Uterus (tissue), 4 donors: ENCODE data around the gene INPP5D. TPM values are rescaled to one million over a fixed set of nuclear protein-coding genes. Genes with fewer than 3 reads are reported as not detected.

Experiments used
- DNase-seq, 2 donors: peaks; one replicate each; pipeline ENCODE4 v3.0.0-alpha.2; 2019 to 2020
- H3K27ac ChIP-seq, 2 donors: fragments of 200-600 bp; sonication (generic); 1 replicate in 1 of 2; 2 replicates in 1 of 2; pipeline ENCODE4 v1.5.1; 2016 to 2018
- H3K27me3 ChIP-seq, 2 donors: fragments of 200-600 bp; sonication (generic); one replicate each; pipeline ENCODE4 v1.5.1; 2018 to 2019; ENCODE audit warnings: control low read depth in 1 of 2
- H3K36me3 ChIP-seq, 2 donors: fragments of 200-600 bp; sonication (generic); one replicate each; pipeline ENCODE4 v1.5.1; 2019; ENCODE audit warnings: control low read depth in 1 of 2
- H3K4me1 ChIP-seq, 2 donors: fragments of 200-600 bp; sonication (generic); one replicate each; pipeline ENCODE4 v1.5.1; 2018 to 2019; ENCODE audit warnings: control low read depth in 1 of 2
- H3K4me3 ChIP-seq, 2 donors: fragments of 200-600 bp; sonication (generic); 1 replicate in 1 of 2; 2 replicates in 1 of 2; pipeline ENCODE4 v1.5.1; 2018 to 2019; ENCODE audit warnings: mild to moderate bottlenecking in 1 of 2
- H3K9me3 ChIP-seq, 2 donors: fragments of 200-600 bp; sonication (generic); one replicate each; pipeline ENCODE4 v1.5.1; 2019; ENCODE audit warnings: control low read depth in 1 of 2
- POLR2A ChIP-seq, 2 donors: fragments of 450-650 bp; IDR thresholded peaks; one replicate each; pipeline ENCODE4 v1.6.1; 2016; ENCODE audit warnings: antibody characterized with exemption in 2 of 2, mild to moderate bottlenecking in 1 of 2, moderate library complexity in 1 of 2
- intact Hi-C: fragments of 100-400 bp; cut with DNase I; formaldehyde crosslinking; loops from one replicate; pipeline ENCODE4 v1.15.1; 2023; ENCODE audit warnings: low total_unique reads
- total RNA-seq, 4 donors: library from RNA; depleted of rRNA in 3 of 4; stranded (reverse); fragments of >200 nt in 3 of 4; gene quantifications; one replicate each; pipeline versions ENCODE4 v1.1.0 to v1.2.4, GENCODE V29; 2014 to 2023
- TF ChIP-seq, protein P1 (sequence below), 4 experiments: fragments of 200-600 bp in 2 of 4; fragments of 450-650 bp in 2 of 4; sonication (generic) in 2 of 4; IDR thresholded peaks; one replicate each; pipeline ENCODE4 v1.5.1; 2016 to 2019; ENCODE audit warnings: antibody characterized with exemption in 4 of 4, mild to moderate bottlenecking in 2 of 4, moderate library complexity in 1 of 4
- donor health status: DM: yes; HTN: yes; CAD: no.

Gene INPP5D
- total RNA-seq, 4 donors from 2014 or later = 14.2 to 37.9 (median 22.3) TPM

DNA sequence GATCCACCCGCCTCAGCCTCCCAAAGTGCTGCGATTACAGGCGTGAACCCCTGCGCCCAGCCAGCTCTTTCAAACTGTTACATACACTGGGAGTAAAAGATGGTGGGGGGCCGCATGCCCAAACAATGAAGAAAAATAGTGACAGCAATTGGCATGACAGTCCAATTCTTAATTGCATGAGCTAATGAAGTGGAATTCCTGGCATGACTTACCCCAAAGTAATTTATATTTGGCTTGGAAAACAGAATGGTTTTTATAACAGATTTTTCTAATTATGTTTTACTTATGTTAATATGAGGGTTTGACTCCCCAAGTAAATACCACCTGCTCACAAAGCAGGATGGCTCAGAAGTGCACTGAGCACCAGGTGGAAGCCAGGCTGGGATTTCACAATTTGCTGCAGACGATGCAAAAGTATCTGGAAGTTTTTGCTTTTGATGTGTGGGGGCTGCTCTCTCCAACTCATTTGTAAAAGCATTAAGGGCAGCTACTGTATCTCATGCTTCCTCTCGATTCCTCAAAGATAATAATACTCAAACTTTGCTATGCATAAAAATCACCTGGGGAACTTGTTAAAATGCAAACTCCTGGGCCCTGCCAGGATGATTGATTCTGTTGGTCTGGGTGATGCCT is 167.3 kb downstream of the INPP5D start:
- no peak for DNase-seq

GRCh38 chr2:233228376-233228775 is 168.2 kb downstream of the INPP5D start:
- TF ChIP-seq POLR2A (IDR thresholded peaks at IDR 0.05) = no peak
- TF ChIP-seq, protein P1, sequence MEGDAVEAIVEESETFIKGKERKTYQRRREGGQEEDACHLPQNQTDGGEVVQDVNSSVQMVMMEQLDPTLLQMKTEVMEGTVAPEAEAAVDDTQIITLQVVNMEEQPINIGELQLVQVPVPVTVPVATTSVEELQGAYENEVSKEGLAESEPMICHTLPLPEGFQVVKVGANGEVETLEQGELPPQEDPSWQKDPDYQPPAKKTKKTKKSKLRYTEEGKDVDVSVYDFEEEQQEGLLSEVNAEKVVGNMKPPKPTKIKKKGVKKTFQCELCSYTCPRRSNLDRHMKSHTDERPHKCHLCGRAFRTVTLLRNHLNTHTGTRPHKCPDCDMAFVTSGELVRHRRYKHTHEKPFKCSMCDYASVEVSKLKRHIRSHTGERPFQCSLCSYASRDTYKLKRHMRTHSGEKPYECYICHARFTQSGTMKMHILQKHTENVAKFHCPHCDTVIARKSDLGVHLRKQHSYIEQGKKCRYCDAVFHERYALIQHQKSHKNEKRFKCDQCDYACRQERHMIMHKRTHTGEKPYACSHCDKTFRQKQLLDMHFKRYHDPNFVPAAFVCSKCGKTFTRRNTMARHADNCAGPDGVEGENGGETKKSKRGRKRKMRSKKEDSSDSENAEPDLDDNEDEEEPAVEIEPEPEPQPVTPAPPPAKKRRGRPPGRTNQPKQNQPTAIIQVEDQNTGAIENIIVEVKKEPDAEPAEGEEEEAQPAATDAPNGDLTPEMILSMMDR (IDR thresholded peaks at IDR 0.05) = no peak
- Histone ChIP-seq H3K27ac (no peak overlapping the region), H3K9me3 (no peaks in the 10 kb centered on the region), H3K36me3 (no peaks in the 10 kb centered on the region), H3K4me3 (no peak overlapping the region), H3K4me1 (no peaks in the 10 kb centered on the region), H3K27me3 (no peaks in the 10 kb centered on the region)
- intact Hi-C loops = no loop called here
- DNase-seq = no peak

More for the DNA sequence above, 167.3 kb downstream of the INPP5D start:
- intact Hi-C loops = no loop called here
- Histone ChIP-seq H3K4me1 (no peaks in the 10 kb centered on the region), H3K27me3 (no peaks in the 10 kb centered on the region), H3K4me3 (no peak overlapping the region), H3K27ac (no peak overlapping the region), H3K36me3 (no peaks in the 10 kb centered on the region), H3K9me3 (no peaks in the 10 kb centered on the region)
- TF ChIP-seq POLR2A (IDR thresholded peaks at IDR 0.05) = no peak
- TF ChIP-seq, protein P1 (IDR thresholded peaks at IDR 0.05) = no peak

- H3K36me3 ChIP-seq = no peaks in the 10 kb centered on the region
- DNase-seq = no peak
- TF ChIP-seq, protein P1 (IDR thresholded peaks at IDR 0.05) = no peak
- TF ChIP-seq POLR2A (IDR thresholded peaks at IDR 0.05) = no peak
- H3K4me3 ChIP-seq = no peak overlapping the region
- intact Hi-C loops = no loop called here
- no peak overlapping the region for H3K27ac ChIP-seq
- H3K27me3 ChIP-seq = no peaks in the 10 kb centered on the region
- no peaks in the 10 kb centered on the region for H3K4me1 ChIP-seq
- no peaks in the 10 kb centered on the region for H3K9me3 ChIP-seq
These were observed 173.6 kb downstream of the INPP5D start for GRCh38 chr2:233233618-233234230.

DNA sequence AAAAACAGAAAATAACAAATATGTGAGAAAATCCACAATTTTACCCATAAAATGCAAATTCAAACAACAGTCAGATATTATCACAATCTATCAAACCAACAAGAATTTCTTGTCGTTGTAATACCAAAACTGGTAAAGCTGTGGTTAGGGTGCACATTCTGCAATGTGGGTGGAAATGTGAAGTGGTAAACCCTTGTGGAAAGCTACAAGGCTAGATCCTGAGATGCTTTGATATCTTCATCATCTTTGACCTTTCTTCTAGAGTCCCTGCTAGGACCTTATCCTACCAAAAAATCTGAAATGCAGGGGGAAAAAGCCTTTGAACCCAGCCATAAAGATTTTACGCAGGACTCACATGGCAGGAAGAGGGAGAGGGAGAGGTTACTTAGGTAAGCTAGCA is 174.1 kb downstream of the INPP5D start:
- no peaks in the 10 kb centered on the region for H3K9me3 ChIP-seq
- no peaks in the 10 kb centered on the region for H3K36me3 ChIP-seq
- no peak for DNase-seq
- intact Hi-C loops = no loop called here
- H3K27me3 ChIP-seq = no peaks in the 10 kb centered on the region
- no peak overlapping the region for H3K4me3 ChIP-seq
- H3K4me1 ChIP-seq = no peaks in the 10 kb centered on the region
- no peak overlapping the region for H3K27ac ChIP-seq
- no peak for TF ChIP-seq POLR2A (IDR thresholded peaks at IDR 0.05)

DNA sequence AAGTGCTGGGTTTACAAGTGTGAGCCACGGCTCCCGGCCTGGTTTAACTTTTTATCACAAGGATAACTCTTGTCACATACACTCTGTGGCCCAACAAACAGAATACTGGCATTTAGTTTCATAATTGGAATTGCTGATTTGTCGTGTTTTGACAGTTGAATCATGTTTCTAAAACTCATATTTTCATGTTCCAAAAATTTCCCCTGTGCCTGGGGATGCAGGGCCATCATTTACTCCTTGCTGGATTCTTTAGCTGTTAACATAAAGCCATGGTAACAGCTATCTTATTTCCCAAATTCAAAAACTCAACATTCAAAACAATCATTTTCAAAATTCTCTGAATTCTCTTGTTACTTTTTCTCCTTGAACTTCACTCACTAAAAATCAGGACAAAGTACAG is 174.9 kb downstream of the INPP5D start:
- TF ChIP-seq POLR2A (IDR thresholded peaks at IDR 0.05) = no peak
- H3K4me1 ChIP-seq = no peaks in the 10 kb centered on the region
- no peaks in the 10 kb centered on the region for H3K36me3 ChIP-seq
- H3K4me3 ChIP-seq = no peak overlapping the region
- no peak overlapping the region for H3K27ac ChIP-seq
- H3K27me3 ChIP-seq = no peaks in the 10 kb centered on the region
- intact Hi-C loops = no loop called here
- H3K9me3 ChIP-seq = no peaks in the 10 kb centered on the region
- DNase-seq = no peak

- no peaks in the 10 kb centered on the region for H3K9me3 ChIP-seq
- no peaks in the 10 kb centered on the region for H3K27me3 ChIP-seq
- H3K4me3 ChIP-seq = no peak overlapping the region
- DNase-seq = no peak
- intact Hi-C loops = no loop called here
- H3K36me3 ChIP-seq = no peaks in the 10 kb centered on the region
- no peak overlapping the region for H3K27ac ChIP-seq
- TF ChIP-seq, protein P1 (IDR thresholded peaks at IDR 0.05) = no peak
- TF ChIP-seq POLR2A (IDR thresholded peaks at IDR 0.05) = no peak
- no peaks in the 10 kb centered on the region for H3K4me1 ChIP-seq
These were observed 175.8 kb downstream of the INPP5D start for GRCh38 chr2:233235977-233236376.
